ENCODE data around the gene KCNC1.

Gene KCNC1

DNA sequence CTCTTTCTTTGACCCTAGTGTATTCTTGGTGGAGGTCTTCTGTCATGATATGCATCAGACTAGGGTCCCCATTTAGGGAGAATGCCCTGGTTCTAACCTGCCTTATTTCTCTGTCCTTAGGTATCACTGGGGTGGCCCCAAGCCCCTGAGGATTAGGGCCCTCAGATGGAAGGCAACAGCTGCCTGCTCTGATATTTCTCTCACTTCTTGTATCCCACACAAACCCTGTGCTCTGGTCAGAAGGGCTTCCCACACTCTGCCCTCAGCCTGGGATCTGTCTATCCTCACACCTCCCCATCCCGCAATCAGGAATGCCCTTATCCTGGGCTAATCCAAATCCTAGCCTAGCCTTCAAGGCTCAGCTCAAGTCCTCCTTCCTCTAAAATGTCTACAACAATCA lies 75.5 kb downstream of the KCNC1 start:
- intact Hi-C loops (cut with DNase I; ENCODE audit: low total_unique reads): no loop called here
- TF ChIP-seq, protein P1, sequence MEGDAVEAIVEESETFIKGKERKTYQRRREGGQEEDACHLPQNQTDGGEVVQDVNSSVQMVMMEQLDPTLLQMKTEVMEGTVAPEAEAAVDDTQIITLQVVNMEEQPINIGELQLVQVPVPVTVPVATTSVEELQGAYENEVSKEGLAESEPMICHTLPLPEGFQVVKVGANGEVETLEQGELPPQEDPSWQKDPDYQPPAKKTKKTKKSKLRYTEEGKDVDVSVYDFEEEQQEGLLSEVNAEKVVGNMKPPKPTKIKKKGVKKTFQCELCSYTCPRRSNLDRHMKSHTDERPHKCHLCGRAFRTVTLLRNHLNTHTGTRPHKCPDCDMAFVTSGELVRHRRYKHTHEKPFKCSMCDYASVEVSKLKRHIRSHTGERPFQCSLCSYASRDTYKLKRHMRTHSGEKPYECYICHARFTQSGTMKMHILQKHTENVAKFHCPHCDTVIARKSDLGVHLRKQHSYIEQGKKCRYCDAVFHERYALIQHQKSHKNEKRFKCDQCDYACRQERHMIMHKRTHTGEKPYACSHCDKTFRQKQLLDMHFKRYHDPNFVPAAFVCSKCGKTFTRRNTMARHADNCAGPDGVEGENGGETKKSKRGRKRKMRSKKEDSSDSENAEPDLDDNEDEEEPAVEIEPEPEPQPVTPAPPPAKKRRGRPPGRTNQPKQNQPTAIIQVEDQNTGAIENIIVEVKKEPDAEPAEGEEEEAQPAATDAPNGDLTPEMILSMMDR (IDR thresholded peaks at IDR 0.05): no peak
- H3K9me3 ChIP-seq: no peaks in the 10 kb centered on the region
- DNase-seq: no peak
- H3K36me3 ChIP-seq: no peaks in the 10 kb centered on the region
- no peak overlapping the region for H3K27ac ChIP-seq
- H3K4me3 ChIP-seq: no peak overlapping the region
- peaks cover 0 to 33% (median 17%) of the 10 kb centered on the region in 4 donors for H3K4me1 ChIP-seq
- no peaks in the 10 kb centered on the region for H3K27me3 ChIP-seq

GRCh38 chr11:17810746-17811145 lies 76.2 kb downstream of the KCNC1 start:
- intact Hi-C loops (cut with DNase I; ENCODE audit: low total_unique reads): no loop called here
- Histone ChIP-seq H3K4me3 (no peak overlapping the region), H3K9me3 (no peaks in the 10 kb centered on the region), H3K27ac (no peak overlapping the region), H3K36me3 (no peaks in the 10 kb centered on the region), H3K27me3 (no peaks in the 10 kb centered on the region), H3K4me1 (peaks cover 0 to 34% (median 17%) of the 10 kb centered on the region in 4 donors)
- TF ChIP-seq, protein P1 (IDR thresholded peaks at IDR 0.05): no peak
- DNase-seq: no peak

DNA sequence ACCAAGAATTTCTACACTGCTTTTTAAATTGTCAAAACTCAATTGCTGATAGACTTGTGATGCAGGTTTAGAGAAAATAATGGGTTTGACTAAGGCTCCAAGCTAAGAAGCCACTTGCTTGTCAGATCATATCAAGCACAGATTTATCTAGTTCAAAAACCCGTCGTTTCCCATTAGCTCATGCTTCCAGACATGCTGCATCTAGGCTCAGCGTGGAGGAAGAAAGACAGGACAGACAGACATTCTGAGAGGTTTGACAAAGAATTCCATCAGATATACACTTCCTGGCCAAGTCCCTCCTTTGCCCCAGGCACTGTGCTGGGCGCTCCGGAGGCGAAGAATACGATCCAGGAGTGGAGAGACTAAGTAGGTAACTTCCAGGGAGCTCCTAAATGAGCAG lies 76.8 kb downstream of the KCNC1 start:
- TF ChIP-seq, protein P1 (IDR thresholded peaks at IDR 0.05): no peak
- Histone ChIP-seq H3K4me3 (no peak overlapping the region), H3K27ac (no peak overlapping the region), H3K36me3 (no peaks in the 10 kb centered on the region), H3K4me1 (peaks cover 0 to 34% (median 17%) of the 10 kb centered on the region in 4 donors), H3K27me3 (no peaks in the 10 kb centered on the region), H3K9me3 (no peaks in the 10 kb centered on the region)
- intact Hi-C loops (cut with DNase I; ENCODE audit: low total_unique reads): no loop called here
- no peak for DNase-seq

DNA sequence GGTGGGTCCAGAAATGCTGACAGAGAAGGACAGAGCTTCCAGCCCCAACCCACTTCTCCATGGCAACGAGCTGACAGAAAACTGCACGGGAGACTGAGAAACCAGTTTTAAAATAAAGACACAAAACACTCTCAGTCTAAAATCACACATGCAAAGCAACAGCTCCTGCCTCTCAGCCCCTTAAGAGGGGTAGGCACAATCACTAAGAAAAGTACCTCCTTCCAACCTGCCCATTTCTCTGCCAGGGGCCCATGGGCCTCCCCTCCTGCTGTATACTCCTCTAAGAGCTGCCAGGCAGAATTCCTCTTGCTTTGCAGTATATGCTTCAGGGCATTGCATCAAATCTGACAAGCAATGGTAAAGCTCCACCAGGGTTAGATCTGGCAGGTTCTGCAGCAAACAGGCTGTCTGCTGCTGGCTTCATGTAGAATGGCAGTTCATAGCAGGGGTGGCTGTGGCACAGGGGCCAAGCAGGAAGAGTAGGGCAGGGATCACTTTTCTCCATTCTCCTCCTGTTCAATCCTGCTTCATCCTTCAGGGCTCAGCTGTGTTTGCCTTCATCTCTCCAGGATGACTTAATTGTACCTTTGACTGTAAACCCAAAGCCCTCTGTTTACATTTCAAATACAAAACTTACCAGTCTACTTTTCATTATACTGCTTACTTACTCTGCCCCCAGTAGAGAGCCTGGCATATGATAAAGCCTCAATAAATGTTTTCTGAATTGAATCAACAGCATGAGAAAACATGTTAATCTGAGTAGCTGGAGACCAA lies 77.7 kb downstream of the KCNC1 start:
- no peak for DNase-seq
- Histone ChIP-seq H3K27ac (no peak overlapping the region), H3K9me3 (no peaks in the 10 kb centered on the region), H3K27me3 (no peaks in the 10 kb centered on the region), H3K36me3 (no peaks in the 10 kb centered on the region), H3K4me3 (no peak overlapping the region), H3K4me1 (peaks cover 0 to 34% (median 17%) of the 10 kb centered on the region in 4 donors)
- intact Hi-C loops (cut with DNase I; ENCODE audit: low total_unique reads): no loop called here
- TF ChIP-seq, protein P1 (IDR thresholded peaks at IDR 0.05): no peak

DNA sequence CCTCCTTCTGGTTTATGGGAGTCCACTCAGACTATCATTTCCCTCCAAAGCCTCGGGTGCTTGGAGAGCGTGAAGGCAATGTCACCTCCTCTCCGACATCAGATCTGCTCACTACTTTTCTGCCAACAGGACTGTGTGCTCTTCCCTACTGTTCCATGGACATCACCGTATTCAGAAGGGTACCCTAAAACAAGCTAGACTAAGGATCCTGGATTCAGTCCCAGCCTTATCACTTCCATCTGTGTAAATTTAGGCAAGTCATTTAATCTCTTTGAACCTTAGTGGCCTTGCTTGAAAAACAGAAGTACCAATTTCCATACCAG lies 78.2 kb downstream of the KCNC1 start:
- TF ChIP-seq, protein P1 (IDR thresholded peaks at IDR 0.05): no peak
- Histone ChIP-seq H3K27ac (no peak overlapping the region), H3K4me1 (peaks cover 0 to 34% (median 17%) of the 10 kb centered on the region in 4 donors), H3K36me3 (no peaks in the 10 kb centered on the region), H3K9me3 (no peaks in the 10 kb centered on the region), H3K27me3 (no peaks in the 10 kb centered on the region), H3K4me3 (no peak overlapping the region)
- intact Hi-C loops (cut with DNase I; ENCODE audit: low total_unique reads): no loop called here
- DNase-seq: no peak

All from tibial artery (tissue), 4 donors.